G401 (cell line): ENCODE measurements around the gene PCYT1B. TPM values are rescaled to one million over a fixed set of nuclear protein-coding genes. Genes with fewer than 3 reads are reported as not detected.

Experiments
- DNase-seq: peaks from one replicate; pipeline ENCODE4 v3.0.0-alpha.2; 2015; ENCODE audit warnings: low spot score
- in situ Hi-C: cut with HindIII; loops from 2 replicates; pipeline ENCODE4 v1.10.0; 2016; ENCODE audit warnings: low sequenced_read_pairs, mixed read lengths
- total RNA-seq: library from RNA; depleted of rRNA; stranded (reverse); fragments of >200 nt; shearing (Covaris generic); gene quantifications from 2 replicates; pipeline ENCODE4 v1.2.3, GENCODE V29; 2014; rRNA removed

The PCYT1B gene
- total RNA-seq, 1 experiment from 2014 or later, result not detected

DNA sequence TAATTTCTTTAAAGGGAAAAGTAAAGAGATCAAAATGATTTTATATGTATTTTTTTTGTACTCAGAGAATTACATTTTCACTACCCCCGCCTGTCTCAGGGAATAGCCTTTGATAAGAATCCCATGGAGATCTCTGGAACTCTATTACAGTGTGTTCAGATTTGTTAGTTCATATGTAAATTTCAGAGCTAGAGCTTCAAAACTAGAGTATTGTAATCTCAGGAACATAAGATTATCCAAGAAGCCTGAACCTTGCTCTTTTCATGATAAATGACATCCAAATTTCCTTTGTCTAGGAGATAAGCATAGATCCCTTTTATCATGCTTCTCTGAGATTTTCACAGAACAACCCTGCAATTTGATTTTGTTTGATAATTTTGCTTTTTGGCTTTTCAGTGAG is 99.2 kb downstream of the PCYT1B start:
- in situ Hi-C loops, result no loop called here
- DNase-seq, result no peak

DNA sequence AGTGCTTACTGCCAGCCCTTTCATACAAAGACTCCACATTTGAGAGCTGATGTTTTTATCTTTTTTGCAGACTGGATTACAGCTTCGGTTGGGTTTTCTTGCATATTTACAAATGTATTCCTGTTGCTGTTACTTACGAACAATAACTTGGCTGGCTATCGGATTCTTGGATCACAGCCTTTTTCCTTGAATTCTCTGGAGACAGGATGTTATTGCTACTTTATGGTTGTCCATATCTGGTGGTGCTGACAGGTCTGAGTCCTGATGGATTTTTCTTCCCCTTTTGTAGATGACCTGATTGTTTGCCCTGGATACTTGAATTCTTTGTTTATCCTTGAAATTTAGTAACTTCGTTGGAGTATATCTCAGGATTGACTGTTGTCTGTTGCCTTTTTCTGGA is 104.4 kb downstream of the PCYT1B start:
- DNase-seq, result no peak
- in situ Hi-C loops, result no loop called here

DNA sequence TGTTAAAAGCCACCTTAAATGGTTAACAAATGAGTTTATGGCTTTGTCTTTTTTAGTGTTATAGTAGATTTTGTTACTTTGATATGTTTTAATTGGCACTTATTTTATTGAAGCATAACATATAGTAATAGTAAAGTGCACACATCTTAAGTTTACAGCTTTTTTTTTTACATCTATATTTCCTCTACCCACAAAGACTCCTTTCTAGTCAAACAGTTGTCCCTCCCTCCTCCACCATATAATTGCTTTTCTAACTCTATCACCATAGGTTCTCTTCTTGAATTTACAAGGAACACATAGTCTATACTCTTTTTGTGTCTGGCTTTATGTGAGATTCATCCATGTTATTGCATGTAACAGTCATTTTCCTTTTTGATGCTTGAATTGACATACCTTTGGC is 110.6 kb downstream of the PCYT1B start:
- in situ Hi-C loops, result no loop called here
- no peak for DNase-seq

DNA sequence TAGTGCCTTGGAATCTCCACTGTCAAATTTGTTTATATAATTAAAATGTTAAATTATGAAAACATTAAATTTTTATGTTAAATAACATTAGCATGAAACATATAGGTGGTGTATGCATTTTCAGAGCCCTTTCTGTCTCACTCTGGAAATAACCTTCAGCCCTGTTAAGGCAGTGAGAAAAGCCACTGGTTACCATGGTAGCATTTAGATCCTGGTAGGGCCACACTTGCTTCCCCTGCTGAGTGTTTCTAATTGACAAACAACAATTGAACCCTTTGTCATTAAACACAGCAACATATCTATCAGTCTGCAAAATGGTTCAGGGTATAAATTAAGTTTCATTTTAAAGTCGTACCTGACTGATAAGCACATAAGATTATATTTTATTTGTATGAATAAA is 118.5 kb downstream of the PCYT1B start:
- in situ Hi-C loops, result no loop called here

DNA sequence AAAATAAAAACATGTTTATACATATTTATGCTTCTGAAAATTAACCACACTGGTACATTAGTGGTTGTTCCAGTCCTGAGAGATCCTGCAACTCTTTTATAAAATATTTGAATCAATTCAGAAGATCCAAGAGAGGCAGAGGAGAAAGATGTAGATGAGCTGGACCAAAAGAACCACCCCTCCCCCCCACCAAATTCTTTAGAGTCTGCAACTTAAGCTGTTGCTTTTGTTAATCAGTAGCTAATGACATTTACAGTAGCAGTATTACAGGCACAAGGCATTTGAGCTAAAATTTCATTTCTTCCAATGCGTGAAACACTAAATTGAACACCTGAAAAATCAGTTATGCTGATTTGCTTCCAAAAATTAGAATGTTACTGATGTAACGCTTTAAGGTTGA is 120.5 kb downstream of the PCYT1B start:
- in situ Hi-C loops, result no loop called here
- DNase-seq, result no peak

More for the DNA sequence above, 118.5 kb downstream of the PCYT1B start:
- DNase-seq, result no peak

GRCh38 chrX:24525455-24525854 is 121.7 kb downstream of the PCYT1B start:
- DNase-seq, result no peak
- in situ Hi-C loops, result no loop called here

GRCh38 chrX:24520472-24520871 is 126.7 kb downstream of the PCYT1B start:
- in situ Hi-C loops, result no loop called here
- DNase-seq, result no peak

DNA sequence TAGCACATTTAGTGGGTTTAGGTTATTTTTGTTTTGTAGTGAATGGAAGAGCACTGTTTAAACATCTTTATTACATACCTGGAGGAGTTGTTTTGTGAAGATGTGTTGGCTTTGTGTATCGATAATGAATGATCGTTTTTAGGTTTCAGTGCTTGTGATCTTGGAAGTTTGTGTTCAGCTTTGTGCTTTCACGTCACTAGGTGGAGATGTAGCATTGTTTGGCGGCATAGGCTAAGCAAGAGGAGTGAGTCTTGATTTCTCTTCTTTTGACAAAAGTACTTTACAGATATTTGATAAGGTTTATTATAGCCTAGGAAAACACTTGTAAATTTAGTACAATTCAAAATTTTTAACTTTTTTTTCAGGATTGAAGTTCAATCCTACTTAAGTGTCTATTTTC is 131.7 kb downstream of the PCYT1B start:
- peak; percentile 20 for DNase-seq
- in situ Hi-C loops, result no loop called here

- in situ Hi-C loops, result no loop called here
- no peak for DNase-seq
Measured at GRCh38 chrX:24513416-24513815, 133.7 kb downstream of the PCYT1B start.

- no peak for DNase-seq
- in situ Hi-C loops, result no loop called here
Measured at GRCh38 chrX:24508375-24508774, 138.8 kb downstream of the PCYT1B start.

Other genes with a start within 250 kb of the PCYT1B start
- 21.7 and 27.8 TPM in 2 replicates for gene PDK3, start 182.1 kb downstream of the PCYT1B start, total RNA-seq
- 6.6 and 15.1 TPM in 2 replicates for gene POLA1, start 46.6 kb upstream of the PCYT1B start, total RNA-seq